ENCODE results near the gene CMTM5. TPM values are rescaled to one million over a fixed set of nuclear protein-coding genes. Genes with fewer than 3 reads are reported as not detected.

Gene CMTM5
- total RNA-seq, 1 donor from 2014 or later: 2.9 TPM

GRCh38 chr14:23408307-23408630 lies 31.4 kb downstream of the CMTM5 start:
- TF ChIP-seq, protein P1, sequence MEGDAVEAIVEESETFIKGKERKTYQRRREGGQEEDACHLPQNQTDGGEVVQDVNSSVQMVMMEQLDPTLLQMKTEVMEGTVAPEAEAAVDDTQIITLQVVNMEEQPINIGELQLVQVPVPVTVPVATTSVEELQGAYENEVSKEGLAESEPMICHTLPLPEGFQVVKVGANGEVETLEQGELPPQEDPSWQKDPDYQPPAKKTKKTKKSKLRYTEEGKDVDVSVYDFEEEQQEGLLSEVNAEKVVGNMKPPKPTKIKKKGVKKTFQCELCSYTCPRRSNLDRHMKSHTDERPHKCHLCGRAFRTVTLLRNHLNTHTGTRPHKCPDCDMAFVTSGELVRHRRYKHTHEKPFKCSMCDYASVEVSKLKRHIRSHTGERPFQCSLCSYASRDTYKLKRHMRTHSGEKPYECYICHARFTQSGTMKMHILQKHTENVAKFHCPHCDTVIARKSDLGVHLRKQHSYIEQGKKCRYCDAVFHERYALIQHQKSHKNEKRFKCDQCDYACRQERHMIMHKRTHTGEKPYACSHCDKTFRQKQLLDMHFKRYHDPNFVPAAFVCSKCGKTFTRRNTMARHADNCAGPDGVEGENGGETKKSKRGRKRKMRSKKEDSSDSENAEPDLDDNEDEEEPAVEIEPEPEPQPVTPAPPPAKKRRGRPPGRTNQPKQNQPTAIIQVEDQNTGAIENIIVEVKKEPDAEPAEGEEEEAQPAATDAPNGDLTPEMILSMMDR (IDR thresholded peaks at IDR 0.05): no peak
- Histone ChIP-seq H3K4me3 (no peak overlapping the region), H3K9me3 (no peaks in the 10 kb centered on the region), H3K27ac (no peak overlapping the region), H3K36me3 (no peaks in the 10 kb centered on the region), H3K27me3 (no peaks in the 10 kb centered on the region), H3K4me1 (no peaks in the 10 kb centered on the region)
- intact Hi-C loops (cut with DNase I): no loop called here
- DNase-seq (ENCODE audit: low spot score in 2 of 2): no peak

DNA sequence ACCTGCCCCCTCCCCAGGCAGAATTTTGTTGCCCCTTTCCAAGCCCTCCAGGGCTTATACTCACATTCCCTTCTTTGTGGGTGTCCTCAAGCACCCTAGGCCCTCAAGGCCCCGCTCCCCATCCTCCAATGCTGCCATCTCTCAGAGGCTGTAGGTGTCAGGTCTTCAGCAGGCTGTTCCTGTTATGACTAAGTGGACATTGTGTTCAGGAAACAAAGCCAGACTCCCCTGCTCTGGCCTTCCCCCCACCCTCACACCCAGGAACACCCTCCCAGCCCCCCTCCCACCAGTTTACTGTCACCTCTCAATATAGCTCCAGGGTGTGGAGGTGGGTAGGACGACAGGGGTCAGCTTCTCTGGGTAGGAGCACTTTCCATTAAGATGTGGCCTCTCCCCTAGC lies 32.6 kb downstream of the CMTM5 start:
- Histone ChIP-seq H3K4me1 (no peaks in the 10 kb centered on the region), H3K27me3 (no peaks in the 10 kb centered on the region), H3K9me3 (no peaks in the 10 kb centered on the region), H3K36me3 (no peaks in the 10 kb centered on the region), H3K27ac (no peak overlapping the region), H3K4me3 (no peak overlapping the region)
- DNase-seq (ENCODE audit: low spot score in 2 of 2): no peak
- intact Hi-C loops (cut with DNase I): no loop called here
- TF ChIP-seq, protein P1 (IDR thresholded peaks at IDR 0.05): no peak

- Histone ChIP-seq H3K36me3 (no peaks in the 10 kb centered on the region), H3K4me3 (no peak overlapping the region), H3K4me1 (no peaks in the 10 kb centered on the region), H3K27me3 (no peaks in the 10 kb centered on the region), H3K27ac (no peak overlapping the region), H3K9me3 (no peaks in the 10 kb centered on the region)
- intact Hi-C loops (cut with DNase I): no loop called here
- no peak for DNase-seq (ENCODE audit: low spot score in 2 of 2)
- TF ChIP-seq, protein P1 (IDR thresholded peaks at IDR 0.05): no peak
Measured at GRCh38 chr14:23409966-23410635, 33.3 kb downstream of the CMTM5 start.

GRCh38 chr14:23411563-23412525 lies 35.0 kb downstream of the CMTM5 start:
- DNase-seq (ENCODE audit: low spot score in 2 of 2): no peak
- Histone ChIP-seq H3K36me3 (no peaks in the 10 kb centered on the region), H3K9me3 (no peaks in the 10 kb centered on the region), H3K27ac (no peak overlapping the region), H3K27me3 (no peaks in the 10 kb centered on the region), H3K4me1 (no peaks in the 10 kb centered on the region), H3K4me3 (no peak overlapping the region)
- TF ChIP-seq, protein P1 (IDR thresholded peaks at IDR 0.05): no peak
- intact Hi-C loops (cut with DNase I): no loop called here

DNA sequence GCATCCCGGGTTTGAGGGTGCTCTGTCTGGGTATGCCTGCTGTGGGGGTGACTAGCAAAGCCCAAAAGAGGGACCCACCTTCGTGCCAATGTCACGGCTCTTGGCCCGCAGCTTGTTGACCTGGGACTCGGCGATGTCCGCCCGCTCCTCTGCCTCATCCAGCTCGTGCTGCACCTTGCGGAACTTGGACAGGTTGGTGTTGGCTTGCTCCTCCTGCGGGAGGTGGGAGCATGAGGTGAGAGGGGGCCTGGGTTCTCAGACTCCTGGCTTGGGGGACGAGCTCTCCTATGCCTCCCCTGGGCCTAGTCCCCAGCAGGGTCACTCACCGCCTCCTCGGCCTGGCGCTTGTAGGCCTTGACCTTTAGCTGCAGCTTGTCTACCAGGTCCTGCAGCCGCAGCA lies 36.8 kb downstream of the CMTM5 start:
- Histone ChIP-seq H3K27ac (no peak overlapping the region), H3K4me3 (no peak overlapping the region)

More for the DNA sequence above, 36.8 kb downstream of the CMTM5 start:
- no peaks in the 10 kb centered on the region for H3K36me3 ChIP-seq
- H3K9me3 ChIP-seq: no peaks in the 10 kb centered on the region
- no peak for DNase-seq (ENCODE audit: low spot score in 2 of 2)
- no peaks in the 10 kb centered on the region for H3K4me1 ChIP-seq
- TF ChIP-seq, protein P1 (IDR thresholded peaks at IDR 0.05): no peak
- intact Hi-C loops (cut with DNase I): no loop called here
- H3K27me3 ChIP-seq: no peaks in the 10 kb centered on the region
